ENCODE results near the gene BGLAP. TPM values are rescaled to one million over a fixed set of nuclear protein-coding genes. Genes with fewer than 3 reads are reported as not detected.

The BGLAP gene
- total and polyA plus RNA-seq, 2 donors (not counting 3 experiments of a cell fraction or from before 2014, with no cell fraction given) = 0.65 to 1.0 TPM

DNA sequence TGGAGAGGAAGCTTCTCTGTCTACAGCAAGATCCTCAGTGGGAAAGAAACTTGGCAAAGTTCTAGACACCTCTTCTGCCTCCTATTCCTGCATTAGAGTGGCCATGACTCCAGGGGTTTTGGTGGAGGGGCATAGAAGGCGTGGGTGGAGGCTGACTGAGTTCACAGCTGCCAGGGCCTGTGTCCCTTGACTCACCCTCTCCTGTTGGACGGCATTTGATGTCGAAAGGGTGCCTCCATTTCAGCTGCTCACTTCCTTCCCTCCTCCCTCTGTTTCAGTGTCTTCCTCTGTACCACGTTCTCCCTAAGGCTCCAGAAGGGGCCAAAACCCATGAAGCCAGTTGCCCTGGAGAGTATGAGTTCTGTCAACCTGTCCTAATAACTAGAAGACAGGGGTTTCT lies 42.8 kb downstream of the BGLAP start:
- ChIA-PET CTCF (no interaction called here), POLR2A (no interaction called here)
- Histone ChIP-seq H3K4me3 (replicated peaks in 1 of 3; ENCODE audit: insufficient read depth in 1 of 3, low read depth in 1 of 3, low read length in 3 of 3) (no peak overlapping the region), H3K27me3 (ENCODE audit: control insufficient read depth in 2 of 2, insufficient read depth in 2 of 2, low read length in 2 of 2) (no peaks in the 10 kb centered on the region), H3K4me1 (ENCODE audit: control insufficient read depth, extremely low read depth, insufficient read depth, low read length) (peaks cover 14% of the 10 kb centered on the region), H3K9me1 (replicated peaks; ENCODE audit: control insufficient read depth, extremely low read depth, insufficient read depth, low read length) (no peaks in the 10 kb centered on the region), H3K4me2 (ENCODE audit: insufficient read depth, low read length) (no peak overlapping the region), H3K27ac (ENCODE audit: insufficient read depth, low read depth, low read length) (no peak overlapping the region), H3K79me2 (ENCODE audit: control insufficient read depth, insufficient read depth, low read length) (peaks cover 28% of the 10 kb centered on the region), H2AFZ (ENCODE audit: low read depth, low read length) (no peak overlapping the region), H3K9me3 (replicated peaks; ENCODE audit: control insufficient read depth, insufficient read depth, low read length) (no peaks in the 10 kb centered on the region), H4K20me1 (replicated peaks; ENCODE audit: control insufficient read depth, extremely low read depth, insufficient read depth, low read length) (peaks cover 2% of the 10 kb centered on the region), H3K36me3 (ENCODE audit: control insufficient read depth in 2 of 2, extremely low read depth in 1 of 2, insufficient read depth in 2 of 2, low read length in 2 of 2) (peaks cover 0 to 2% of the 10 kb centered on the region in 2 experiments), H3K9ac (replicated peaks; ENCODE audit: extremely low read depth, insufficient read depth, low read length) (no peak overlapping the region)
- no peak for TF ChIP-seq MYC (IDR thresholded peaks at IDR 0.05; ENCODE audit: low read depth, low read length)
- TF ChIP-seq POLR2A (IDR thresholded peaks at IDR 0.05; ENCODE audit: low read depth, low read length) = no peak
- no peak for TF ChIP-seq GATA2 (IDR thresholded peaks at IDR 0.05; ENCODE audit: insufficient read depth, insufficient read length, low read depth, low read length)
- no peak for TF ChIP-seq FOS (IDR thresholded peaks at IDR 0.05; ENCODE audit: borderline replicate concordance, insufficient read depth, low read length)
- TF ChIP-seq, protein P1, sequence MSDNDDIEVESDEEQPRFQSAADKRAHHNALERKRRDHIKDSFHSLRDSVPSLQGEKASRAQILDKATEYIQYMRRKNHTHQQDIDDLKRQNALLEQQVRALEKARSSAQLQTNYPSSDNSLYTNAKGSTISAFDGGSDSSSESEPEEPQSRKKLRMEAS (IDR thresholded peaks at IDR 0.05; ENCODE audit: insufficient read depth, insufficient read length) = no peak
- no peak for TF ChIP-seq CTCF (IDR thresholded peaks at IDR 0.05; ENCODE audit: extremely low read depth in 1 of 2, insufficient read depth in 1 of 2, low read depth in 1 of 2, low read length in 2 of 2)
- no peak for TF ChIP-seq EZH2 (IDR thresholded peaks at IDR 0.05; ENCODE audit: borderline replicate concordance, low read depth, low read length, severe bottlenecking)
- no peak for TF ChIP-seq POLR2AphosphoS5 (IDR thresholded peaks at IDR 0.05; ENCODE audit: insufficient read depth, low read depth, low read length)
- no peak for DNase-seq (ENCODE audit: low read depth, low spot score)
- BruUV-seq (replicated peaks) = no TSS peak
- dilution Hi-C loops (cut with MboI; ENCODE audit: extremely low pct_ligation_motif_present, low sequenced_read_pairs) = no loop called here
- intact Hi-C loops (cut with micrococcal nuclease) = no loop called here
- no peak for FAIRE-seq
